GM18858 (cell line): ENCODE measurements around the gene SMG6.
A peak's percentile ranks its signal among the peaks of the same experiment; 100 is the strongest.

Experiments
- ATAC-seq: cut with Tn5 transposase; IDR thresholded peaks from one replicate; pipeline ENCODE4 v1.9.1; 2021; ENCODE audit not compliant: unreplicated experiment

The SMG6 gene

DNA sequence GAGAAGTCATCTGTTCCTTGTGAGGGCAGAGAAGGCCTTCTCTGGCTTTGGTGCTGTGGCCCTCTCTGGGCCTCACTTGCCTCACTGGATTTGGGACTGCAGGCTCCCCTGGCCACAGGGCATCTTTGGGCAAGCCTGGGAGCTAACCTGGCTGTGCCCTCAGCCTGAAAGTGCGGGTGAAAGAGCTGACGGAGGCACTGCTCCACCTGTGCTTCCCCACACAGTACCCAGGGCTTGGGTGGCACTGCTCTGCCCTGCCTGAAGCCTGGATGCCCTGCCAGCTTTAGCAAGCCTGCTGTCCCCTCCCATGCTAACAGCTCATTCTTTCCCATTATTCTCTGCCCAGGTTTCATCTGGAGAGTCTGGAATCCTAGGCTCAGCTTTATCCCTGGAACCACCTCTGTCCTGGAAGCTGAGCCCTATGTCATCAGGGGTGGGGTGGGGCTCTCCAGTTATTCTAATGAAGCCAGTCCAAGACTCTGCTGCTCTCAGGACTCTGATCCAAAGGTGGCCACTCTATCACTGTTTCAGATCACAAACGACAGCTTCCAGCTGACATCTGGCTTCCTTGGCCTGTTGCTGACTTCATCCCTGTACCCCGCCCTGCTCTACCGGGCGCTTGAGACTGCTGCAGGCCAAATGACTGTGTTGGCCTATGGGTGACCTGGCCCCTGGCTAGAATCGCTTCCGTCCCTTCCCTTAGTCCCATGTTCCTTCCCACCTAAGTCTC lies 219.4 kb downstream of the SMG6 start:
- ATAC-seq: no peak

DNA sequence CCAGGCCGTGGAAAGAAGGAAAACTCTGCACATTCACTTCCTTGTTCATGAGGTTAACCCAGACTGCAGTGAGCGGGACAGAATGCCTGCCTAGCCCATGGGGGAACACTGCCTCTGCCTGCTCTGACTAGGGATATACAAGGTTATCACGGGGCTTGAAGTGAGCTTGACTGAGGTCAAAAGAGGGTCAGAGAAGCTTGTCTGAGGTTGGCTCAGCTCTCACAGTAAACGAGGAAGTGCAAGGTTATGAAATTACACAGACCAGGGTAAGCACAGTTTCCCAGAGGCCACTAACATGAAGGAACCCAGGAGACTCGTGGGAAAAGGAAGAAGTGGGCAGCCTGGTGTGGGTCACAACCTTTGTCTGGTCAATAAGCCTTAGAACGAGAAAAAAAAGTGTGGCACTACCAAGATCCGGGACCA lies 220.0 kb downstream of the SMG6 start:
- peak; percentile 37 for ATAC-seq

DNA sequence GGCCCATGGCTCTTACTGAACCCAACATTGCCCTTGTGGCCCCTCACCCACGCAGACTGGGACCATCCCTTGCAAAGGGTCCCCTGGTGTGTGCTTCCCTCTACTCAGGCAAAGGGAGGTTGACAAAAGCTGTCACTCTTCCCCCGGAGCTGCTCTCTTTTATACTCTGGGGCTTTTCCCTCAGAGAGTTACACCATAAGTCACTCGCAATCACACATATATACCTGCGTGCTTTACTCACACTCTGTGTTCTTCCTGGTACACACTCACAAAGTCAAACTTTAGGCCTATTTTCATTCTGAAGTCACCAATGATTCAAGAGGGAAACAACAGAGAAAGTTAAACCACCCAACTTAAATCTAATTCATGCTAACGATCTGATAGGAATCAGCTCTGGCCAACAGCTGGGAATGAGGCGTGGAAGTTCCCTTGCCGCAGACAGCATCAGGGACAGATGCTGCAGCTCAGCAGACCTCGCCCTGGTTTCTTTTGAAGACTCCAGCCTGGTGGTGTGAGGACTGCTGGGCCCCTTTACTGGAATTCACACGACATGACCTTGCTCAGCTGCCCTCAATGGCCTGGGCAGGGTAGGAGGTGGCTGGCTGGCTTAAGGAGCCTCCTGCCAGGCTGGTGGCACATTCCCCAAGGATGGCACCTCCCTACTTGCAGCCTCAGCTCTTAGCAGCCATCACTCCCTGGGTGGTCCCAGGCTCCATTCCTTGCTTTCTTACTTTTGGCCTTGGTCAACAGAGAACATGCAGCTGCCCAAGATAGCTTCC lies 221.4 kb downstream of the SMG6 start:
- ATAC-seq: no peak

DNA sequence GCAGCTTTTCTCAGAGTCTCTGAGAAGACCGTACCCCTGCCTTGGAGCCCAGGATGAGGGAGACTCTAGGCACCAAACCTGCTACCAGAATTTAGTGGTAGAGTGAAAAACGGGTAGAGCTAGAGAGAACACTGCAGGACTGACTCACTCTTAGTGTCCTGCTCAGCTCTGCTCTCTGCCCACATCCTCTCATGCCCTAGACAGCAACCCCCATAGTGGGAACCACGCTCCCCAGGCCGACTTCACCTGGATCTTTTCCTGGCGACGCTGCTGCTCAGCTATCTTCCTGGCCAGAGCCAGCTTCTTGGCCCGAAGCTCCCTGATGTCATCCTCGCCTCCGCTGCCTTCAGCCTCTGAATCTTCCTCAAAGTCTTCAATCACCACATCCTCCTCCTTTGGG lies 222.0 kb downstream of the SMG6 start:
- ATAC-seq: no peak

DNA sequence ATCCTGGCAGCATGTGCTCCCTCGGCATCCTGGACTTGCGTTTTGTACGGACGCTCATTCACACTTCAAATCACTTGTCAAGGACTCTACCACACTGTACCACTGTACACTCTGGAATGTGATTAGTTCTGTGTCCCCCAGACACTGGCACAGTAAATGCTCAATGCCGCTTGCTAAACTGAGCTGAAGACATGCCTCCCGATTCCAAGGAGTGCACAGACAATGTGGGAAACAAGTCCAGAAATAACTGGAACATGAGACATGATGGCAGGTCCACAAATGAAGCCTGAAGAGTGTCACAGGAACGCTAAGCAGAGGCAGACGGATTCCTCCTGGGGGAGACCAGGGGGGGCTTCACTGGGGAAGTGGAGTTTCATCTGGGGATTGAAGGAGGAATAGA lies 226.5 kb downstream of the SMG6 start:
- no peak for ATAC-seq

DNA sequence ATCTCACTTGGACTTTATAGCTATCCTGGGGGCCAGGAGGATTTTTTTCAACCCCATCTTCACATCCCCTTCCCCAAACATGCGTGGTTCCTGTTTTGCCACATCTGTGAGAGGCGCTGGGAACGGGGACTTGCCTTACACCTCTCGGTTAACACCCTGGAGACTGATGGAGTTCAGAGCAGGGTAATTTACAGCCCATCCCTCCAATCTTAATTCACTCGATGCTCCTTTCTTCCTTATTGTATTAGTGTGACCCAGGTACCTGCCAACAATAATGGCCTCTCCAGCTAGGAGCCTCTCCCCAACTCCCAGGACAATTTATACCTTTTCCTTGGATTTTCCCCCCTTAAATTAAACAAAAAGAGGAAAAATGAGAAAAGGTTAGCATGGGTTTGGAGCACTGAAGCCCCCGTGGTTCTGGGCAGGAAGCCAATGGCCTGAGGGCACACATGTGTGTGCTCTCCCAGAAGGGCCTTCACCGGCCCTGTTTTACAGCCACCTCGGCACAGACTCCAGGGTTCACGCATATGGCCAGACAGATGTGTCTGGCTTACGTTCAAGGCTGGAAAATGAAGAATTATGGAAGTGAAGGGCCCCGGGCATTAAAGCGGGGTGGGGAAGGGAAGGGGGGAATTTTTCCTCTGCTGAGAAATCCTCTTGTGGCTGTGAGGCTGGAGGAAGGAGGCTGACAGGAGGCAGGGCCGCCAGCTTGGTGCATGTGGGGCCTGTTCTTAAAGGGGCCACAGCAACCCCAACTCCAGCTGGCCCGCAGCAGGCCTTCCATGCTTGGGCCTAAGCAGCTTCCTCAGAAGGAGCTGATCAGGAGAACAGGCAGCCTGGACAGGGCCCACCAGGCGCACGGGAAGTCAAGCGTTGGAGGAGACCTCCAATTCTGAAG lies 227.2 kb downstream of the SMG6 start:
- no peak for ATAC-seq

DNA sequence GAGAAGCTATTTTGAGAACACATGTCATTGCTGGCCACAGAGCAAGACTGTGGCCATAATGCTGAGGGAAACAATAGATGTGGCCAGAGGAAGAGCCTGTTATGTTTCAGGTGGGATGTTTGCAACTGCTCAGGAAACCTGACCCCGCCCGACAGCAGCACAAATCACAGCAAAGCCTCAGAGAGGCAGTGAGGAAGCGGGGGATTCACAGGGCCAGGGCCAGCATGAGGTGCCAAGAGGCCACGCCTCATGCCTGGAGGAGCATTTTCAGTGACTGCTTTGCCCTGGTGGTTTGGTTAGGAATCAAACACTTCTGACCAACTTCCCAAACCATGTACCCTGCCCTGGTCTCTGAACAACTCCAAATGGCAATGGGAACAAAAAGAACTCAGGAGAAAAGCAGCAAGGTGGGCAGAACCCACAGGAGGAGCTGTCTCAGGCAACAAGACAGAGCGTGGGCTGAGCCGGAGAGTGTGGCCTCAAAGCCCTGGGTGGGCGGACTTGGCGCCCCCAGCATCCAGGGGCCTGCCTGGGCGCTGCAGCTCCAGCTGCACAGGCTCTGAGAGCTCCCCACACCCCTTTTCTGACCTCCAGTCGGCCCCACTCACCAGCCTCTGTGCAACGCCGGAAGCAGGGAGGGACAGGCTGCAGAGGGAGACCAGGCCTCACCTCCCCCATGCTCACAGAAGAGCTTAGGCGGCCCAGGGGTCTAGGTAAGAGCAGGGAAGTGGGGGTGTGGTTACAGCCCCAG lies 228.1 kb downstream of the SMG6 start:
- no peak for ATAC-seq

DNA sequence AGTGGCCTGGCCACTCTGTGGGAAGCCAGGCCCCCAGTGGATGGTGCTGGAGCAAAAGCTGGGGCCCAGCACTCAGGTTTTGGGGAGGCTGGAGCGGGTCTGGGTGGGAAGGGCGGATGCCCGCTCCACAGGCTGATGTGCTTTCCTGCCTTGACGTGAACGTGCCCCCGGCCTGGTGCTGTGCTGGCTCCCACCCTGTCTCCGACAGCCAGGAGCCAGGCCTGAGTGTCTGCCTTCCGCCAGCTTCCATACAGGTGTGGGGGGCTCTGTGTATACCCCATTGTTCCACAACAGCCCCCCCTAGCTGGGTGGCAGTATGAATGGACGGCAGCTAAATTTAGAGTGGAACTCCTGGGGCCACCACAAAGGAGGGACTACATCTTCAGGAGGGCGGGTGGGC lies 228.7 kb downstream of the SMG6 start:
- ATAC-seq: no peak

DNA sequence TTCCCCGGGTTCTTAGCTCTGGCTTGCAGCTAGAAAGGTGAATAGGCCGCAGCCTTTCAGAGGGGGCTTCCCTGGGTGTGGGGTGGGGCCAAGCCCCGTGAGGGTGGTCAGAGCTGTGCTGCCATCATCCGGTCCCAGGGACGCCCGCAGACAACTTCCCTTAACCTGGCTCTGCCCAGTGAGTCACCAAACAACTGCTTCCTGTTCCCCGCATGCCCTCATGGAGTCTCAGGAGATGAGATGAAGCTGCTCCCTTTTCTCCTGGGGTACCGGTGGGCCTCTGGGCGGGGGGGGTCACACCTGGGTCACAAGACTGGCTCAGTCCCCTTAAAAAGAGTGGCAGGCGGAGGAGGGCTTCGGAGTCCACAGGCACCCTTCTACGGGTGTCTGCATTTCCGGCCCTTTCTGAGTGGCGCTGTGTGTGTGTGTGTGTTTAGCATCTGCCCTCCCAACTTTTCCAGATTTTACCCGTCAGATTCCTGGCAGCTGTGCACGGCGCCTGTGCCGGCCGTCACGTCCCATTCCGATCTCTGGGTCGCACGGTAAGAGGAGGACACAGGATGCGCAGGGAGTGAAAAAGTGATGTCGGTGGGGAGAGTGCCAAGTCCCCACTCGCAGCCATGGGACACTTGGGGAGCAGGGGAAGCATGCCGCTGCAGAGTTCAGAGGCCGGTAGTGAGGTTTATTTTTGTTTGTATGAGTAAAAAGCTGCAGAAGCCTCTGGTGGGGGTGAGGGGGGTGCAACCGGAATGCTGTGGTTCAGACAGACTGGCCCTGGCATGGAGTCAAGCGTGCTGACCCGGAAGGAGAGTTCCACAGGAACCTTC lies 231.9 kb downstream of the SMG6 start:
- ATAC-seq: no peak

DNA sequence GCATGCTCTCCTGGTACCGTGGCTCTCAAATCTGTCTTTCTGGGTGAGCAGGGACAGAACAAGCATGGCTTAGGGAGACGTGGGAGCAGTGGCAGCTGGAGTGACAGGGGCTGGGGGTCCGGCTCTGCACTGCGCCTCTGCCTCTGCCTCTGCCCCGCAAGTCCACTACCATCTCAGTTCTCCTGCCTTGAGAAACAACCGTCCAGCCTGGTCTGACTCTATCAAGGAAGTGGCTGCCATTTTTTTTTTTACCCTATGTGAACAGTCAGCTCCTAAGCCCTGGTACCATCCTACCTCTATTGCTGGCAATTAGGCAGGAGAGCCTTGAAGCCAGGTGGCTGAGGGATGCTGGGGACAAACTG lies 232.6 kb downstream of the SMG6 start:
- no peak for ATAC-seq

DNA sequence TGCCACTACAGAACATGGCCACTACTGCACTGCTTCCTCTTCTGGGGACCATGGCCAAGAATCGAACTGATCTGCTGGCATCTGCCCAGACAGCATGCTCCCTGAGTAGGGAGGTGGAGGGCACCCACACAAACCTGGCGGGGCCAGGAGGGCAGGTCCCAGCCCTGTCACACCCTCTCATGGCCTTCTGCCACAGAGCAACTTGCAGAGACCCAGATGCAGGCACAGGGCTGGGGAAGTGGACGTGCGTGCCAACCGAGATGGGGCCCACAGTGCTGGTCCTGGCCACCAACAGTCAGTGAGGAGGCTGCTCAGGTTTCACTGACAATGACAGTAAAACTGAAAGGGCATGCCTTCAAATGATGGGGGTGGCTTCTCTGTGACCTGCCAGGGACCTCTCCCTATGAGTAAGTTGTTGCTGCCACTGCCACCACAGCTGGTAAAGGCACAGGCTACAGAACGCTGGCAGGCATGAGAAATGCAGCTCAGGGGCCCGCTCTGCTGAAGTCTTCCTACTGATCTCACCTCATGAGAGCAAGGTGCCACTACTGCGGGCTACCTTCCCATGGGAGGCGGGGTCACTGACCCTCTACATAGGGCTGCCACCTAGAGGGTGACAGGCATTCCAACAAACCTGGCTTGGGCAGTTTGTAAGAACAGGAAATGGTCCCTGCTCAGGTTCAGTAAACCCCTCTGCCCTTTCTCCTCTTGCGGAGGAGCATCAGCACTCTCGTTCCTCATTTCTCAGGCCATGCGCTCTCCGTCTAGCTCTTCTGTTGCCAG lies 233.2 kb downstream of the SMG6 start:
- ATAC-seq: peak; percentile 65

DNA sequence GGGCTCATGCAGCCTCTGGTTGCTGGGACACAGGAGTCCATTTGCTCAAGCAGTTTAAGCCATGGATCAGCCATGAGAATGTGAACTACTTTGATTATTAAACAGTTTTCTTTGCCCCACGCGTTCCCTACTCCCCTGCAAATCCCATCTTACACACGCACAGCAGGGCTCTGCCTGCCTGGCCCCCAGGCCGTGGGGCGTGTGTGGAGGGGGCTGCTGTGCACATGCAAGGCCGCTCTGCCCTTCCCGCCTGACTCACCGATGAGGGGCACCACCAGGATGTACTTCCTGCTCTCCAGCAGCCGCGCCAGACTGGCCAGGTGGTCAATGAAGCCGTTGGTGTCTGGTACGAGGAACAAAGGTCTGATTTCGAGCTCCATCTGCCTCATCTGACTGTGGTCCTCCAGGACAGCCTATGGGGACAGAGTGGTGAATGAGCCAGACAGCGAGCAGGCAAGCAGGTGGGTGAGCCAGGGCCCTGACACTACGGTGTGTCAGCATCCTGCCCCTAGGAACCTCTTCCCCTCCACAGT lies 235.0 kb downstream of the SMG6 start:
- ATAC-seq: no peak

DNA sequence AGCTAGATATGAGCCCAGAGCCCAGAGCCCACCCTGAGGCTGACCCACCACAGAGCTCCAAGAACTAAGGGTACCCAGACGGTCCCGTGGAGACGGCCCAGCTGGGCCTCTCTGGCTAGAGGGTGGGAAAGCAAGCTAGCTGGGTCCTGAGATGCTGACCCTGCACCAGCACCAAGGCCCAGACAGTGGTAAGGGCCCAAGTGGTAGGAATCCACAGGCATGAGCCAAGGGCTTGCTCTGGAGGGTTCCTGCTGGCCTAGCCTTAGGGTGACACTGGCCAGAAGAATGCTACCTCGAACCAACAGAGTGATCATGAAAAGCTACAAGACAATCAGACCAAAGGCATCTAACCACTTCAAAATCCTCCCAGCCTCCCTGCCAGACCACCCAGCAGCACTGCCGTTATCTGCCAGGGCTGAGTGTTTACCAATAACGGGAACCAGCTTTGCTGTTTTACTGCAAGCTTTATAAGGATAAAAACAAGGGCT lies 235.5 kb downstream of the SMG6 start:
- ATAC-seq: no peak

DNA sequence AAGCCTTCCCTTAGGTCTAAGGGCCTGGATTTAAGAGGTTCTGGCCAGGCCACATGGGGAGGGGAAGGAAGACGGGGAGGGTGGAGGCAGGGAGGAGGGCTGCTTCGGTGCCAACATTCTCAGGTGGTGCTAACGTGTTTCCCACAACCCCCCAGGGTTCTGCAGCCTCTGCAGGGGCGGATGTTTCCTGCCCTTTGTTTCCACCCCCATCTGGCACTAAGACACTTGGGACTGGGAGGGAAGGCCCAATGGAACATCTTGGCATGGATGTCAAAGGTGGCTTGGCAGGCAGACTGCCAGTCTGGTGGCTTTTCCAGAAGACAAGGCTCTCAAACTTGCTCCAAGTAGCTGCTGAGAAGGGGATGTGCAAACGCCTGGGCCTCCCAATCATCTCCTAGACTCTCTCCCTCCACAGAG lies 236.0 kb downstream of the SMG6 start:
- ATAC-seq: no peak

DNA sequence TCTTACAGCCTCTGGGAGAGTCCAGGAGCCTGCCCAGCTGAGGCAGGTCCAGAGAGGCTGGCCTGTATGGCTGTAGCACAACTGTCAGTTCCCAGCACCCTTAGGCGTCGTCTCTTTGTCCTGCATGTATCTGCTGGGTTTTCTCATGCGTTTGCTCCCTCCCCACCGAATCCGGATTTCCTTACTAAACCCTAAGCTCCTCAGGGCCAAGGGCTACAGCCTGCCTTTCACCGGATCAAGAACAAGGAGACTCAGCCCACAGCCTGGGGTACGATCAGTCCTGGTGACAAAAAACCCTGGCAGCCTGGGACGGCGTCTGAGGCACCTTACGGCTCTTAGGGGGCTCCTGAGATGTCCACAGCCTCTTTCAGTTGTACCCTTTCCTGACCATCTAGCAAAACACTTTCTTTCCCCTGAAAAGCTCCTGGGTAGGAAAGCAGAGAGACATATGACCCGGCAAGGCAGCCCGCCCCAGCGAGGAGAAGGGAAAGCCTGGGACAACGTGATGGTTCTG lies 236.5 kb downstream of the SMG6 start:
- no peak for ATAC-seq

DNA sequence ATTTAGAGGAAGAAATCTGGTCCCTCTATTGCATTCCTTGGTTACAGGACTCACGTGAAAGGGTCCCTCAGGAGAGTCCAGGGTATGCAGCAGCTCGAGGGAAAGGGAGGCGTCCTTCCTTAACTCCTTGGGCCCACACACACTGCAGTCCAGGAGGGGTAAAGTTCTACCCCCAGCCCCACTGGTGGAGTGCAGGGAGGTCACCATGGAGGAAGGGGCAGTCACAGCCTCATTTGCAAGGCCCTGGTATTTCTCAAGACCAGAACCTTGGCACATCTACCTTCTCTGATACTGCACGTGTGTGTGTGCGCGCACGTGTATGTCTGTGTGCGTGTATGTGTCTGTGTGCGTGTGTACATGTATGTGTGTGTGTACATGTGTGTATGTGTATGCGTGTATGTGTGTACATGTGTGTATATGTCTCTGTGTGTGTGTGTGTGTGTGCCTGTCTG lies 237.6 kb downstream of the SMG6 start:
- no peak for ATAC-seq

DNA sequence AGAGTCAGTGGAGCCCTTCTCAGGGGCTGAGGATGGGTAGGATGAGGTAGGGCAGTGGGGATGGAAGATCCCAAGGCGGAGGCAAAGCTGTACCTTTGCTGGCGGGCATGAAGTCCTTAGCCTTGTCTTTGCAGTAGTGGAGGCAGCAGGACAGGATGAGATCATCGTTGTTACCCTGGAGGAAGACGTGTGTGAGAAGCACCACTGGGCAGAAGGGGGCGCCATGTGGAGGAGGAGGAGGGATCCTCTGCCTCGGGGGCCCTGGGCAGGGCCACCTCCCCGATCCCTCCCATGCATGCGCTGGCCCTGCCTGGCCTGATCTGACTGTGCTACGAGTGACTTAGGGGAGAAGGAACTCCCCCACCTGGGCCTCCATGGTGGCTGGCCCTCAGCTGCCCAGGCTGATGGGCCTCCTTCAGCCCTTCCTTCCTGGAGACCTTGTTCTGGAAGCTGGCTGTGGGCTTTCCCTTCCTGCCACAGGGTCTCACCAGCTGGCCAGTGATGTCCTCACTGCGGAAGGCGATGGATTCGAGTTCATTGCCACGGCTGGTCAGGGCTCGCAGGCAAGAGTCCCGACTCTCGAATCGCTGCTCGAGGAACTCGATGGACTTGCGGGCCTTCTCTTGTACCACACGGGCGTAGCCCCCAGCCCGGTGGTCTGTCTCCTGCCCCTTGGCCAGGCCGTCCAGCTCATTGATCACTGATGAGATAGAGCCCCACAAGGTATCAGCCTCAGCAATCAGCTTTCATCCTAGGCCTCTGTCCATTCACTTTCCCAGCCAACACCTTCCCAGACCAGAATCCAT lies 238.4 kb downstream of the SMG6 start:
- no peak for ATAC-seq

DNA sequence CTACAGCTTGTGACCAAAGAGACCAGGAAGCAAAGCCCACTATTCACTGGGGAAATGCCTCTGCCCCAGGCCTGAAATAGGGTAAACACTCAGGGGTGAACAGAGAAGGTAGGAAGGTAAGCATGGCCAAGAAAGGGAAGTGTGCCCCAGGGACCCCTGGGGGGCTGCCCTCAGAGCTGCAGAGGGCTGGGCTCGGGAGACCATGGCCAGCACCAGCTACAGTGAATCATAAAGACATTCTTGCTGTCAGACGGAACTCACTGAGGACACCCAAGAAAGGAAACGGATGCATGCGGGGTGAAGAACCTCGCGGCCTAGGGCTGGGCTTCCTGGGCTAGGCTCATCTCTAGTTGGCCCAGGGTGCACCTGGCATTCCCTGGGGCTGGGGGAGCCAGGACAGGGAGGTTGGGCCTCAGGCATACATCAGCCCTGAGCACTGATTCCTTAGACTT lies 239.0 kb downstream of the SMG6 start:
- ATAC-seq: no peak
